Mesendoderm (in vitro differentiated cells): Measurements from ENCODE around the gene FBLN1.

Experiments used
- DNase-seq: peaks from one replicate; pipeline ENCODE4 v3.0.0; 2013
- H2AK5ac ChIP-seq: 2 replicates; pipeline ENCODE4 v1.6.1; 2013; ENCODE audit warnings: low read length, inconsistent platforms
- H2BK120ac ChIP-seq: 2 replicates; pipeline ENCODE4 v1.6.1; 2013; ENCODE audit warnings: low read depth, mild to moderate bottlenecking, low read length, moderate library complexity, mixed read lengths
- H2BK15ac ChIP-seq: replicated peaks from 2 replicates; pipeline ENCODE4 v1.6.1; 2013; ENCODE audit warnings: low read depth, mild to moderate bottlenecking, moderate library complexity
- H2BK5ac ChIP-seq: 2 replicates; pipeline ENCODE4 v1.6.1; 2013; ENCODE audit warnings: low read length, inconsistent platforms
- H3K18ac ChIP-seq: 2 replicates; pipeline ENCODE4 v1.6.1; 2013; ENCODE audit warnings: mild to moderate bottlenecking, low read length, mixed read lengths
- H3K23ac ChIP-seq: one replicate; pipeline ENCODE4 v1.6.1; 2013; ENCODE audit warnings: low read length
- H3K27ac ChIP-seq: 2 replicates; pipeline ENCODE4 v1.5.1; 2013; ENCODE audit warnings: low read depth, mild to moderate bottlenecking, inconsistent platforms, low read length, moderate library complexity
- H3K27me3 ChIP-seq: 2 replicates; pipeline ENCODE4 v1.6.1; 2013; ENCODE audit warnings: low read length, control low read depth, mild to moderate bottlenecking, inconsistent platforms; ENCODE audit not compliant: insufficient read depth, poor library complexity
- H3K36me3 ChIP-seq: 2 replicates; pipeline ENCODE4 v1.6.1; 2013; ENCODE audit warnings: low read length, inconsistent platforms; ENCODE audit not compliant: control insufficient read depth, insufficient read depth
- H3K4ac ChIP-seq: one replicate; pipeline ENCODE4 v1.6.1; 2013; ENCODE audit warnings: low read depth, mild to moderate bottlenecking, low read length, moderate library complexity
- H3K4me1 ChIP-seq: 2 replicates; pipeline ENCODE4 v1.6.1; 2013; ENCODE audit warnings: low read depth, low read length, inconsistent platforms; ENCODE audit not compliant: control insufficient read depth
- H3K4me2 ChIP-seq: 2 replicates; pipeline ENCODE4 v1.6.1; 2013; ENCODE audit warnings: low read length
- H3K4me3 ChIP-seq: 2 replicates; pipeline ENCODE4 v1.5.1; 2013; ENCODE audit warnings: mild to moderate bottlenecking, low read length
- H3K56ac ChIP-seq: one replicate; pipeline ENCODE4 v1.6.1; 2013; ENCODE audit warnings: low read length
- H3K79me1 ChIP-seq: 2 replicates; pipeline ENCODE4 v1.6.1; 2013; ENCODE audit warnings: low read length, inconsistent platforms
- H3K79me2 ChIP-seq: 2 replicates; pipeline ENCODE4 v1.6.1; 2013; ENCODE audit warnings: mild to moderate bottlenecking, low read length; ENCODE audit not compliant: control insufficient read depth, insufficient read depth
- H3K9ac ChIP-seq: 2 replicates; pipeline ENCODE4 v1.6.1; 2013; ENCODE audit warnings: low read length, inconsistent platforms
- H4K5ac ChIP-seq: one replicate; pipeline ENCODE4 v1.6.1; 2013; ENCODE audit warnings: low read length
- H4K8ac ChIP-seq: one replicate; pipeline ENCODE4 v1.6.1; 2013; ENCODE audit warnings: low read depth, mild to moderate bottlenecking, control low read depth, low read length, moderate library complexity
- WGBS: extraction: QIAGEN DNeasy Blood & Tissue Kit; methylation state at CpG from one replicate; pipeline ENCODE4 v1.1.7; 2013; ENCODE audit warnings: low lambda C conversion rate, missing lambda C conversion rate; ENCODE audit not compliant: insufficient coverage; ENCODE audit errors: extremely low coverage; 5-methylcytosine and 5-hydroxymethylcytosine counted together

The FBLN1 gene

GRCh38 chr22:45522462-45522861 lies 19.8 kb downstream of the FBLN1 start:
- Histone ChIP-seq H2AK5ac (no peak overlapping the region), H3K56ac (no peak overlapping the region), H2BK120ac (no peak overlapping the region), H4K8ac (no peak overlapping the region), H3K27ac (no peak overlapping the region), H3K4me3 (no peak overlapping the region), H3K79me1 (peaks cover 23% of the 10 kb centered on the region), H3K9ac (no peak overlapping the region), H3K23ac (no peak overlapping the region), H3K18ac (no peak overlapping the region), H2BK5ac (no peak overlapping the region), H4K5ac (no peak overlapping the region), H2BK15ac (no peak overlapping the region), H3K79me2 (peaks cover 1% of the 10 kb centered on the region), H3K4ac (no peak overlapping the region), H3K27me3 (no peaks in the 10 kb centered on the region), H3K36me3 (peaks cover 35% of the 10 kb centered on the region), H3K4me1 (no peaks in the 10 kb centered on the region), H3K4me2 (no peak overlapping the region)
- DNase-seq: no peak
- WGBS: no CpG with 5 or more reads among the region's 5 CpGs

- Histone ChIP-seq H4K8ac (no peak overlapping the region), H3K27ac (no peak overlapping the region), H3K23ac (no peak overlapping the region), H3K36me3 (peaks cover 37% of the 10 kb centered on the region), H3K79me2 (no peaks in the 10 kb centered on the region), H2AK5ac (no peak overlapping the region), H3K4me3 (no peak overlapping the region), H2BK5ac (no peak overlapping the region), H3K4me2 (no peak overlapping the region), H2BK120ac (no peak overlapping the region), H3K4ac (no peak overlapping the region), H3K27me3 (no peaks in the 10 kb centered on the region), H3K56ac (no peak overlapping the region), H2BK15ac (no peak overlapping the region), H3K18ac (no peak overlapping the region), H3K9ac (no peak overlapping the region), H3K79me1 (peaks cover 14% of the 10 kb centered on the region), H3K4me1 (no peaks in the 10 kb centered on the region), H4K5ac (no peak overlapping the region)
- WGBS: no CpG with 5 or more reads among the region's 6 CpGs
- DNase-seq: no peak
Measured at GRCh38 chr22:45524157-45524556, 21.5 kb downstream of the FBLN1 start.

DNA sequence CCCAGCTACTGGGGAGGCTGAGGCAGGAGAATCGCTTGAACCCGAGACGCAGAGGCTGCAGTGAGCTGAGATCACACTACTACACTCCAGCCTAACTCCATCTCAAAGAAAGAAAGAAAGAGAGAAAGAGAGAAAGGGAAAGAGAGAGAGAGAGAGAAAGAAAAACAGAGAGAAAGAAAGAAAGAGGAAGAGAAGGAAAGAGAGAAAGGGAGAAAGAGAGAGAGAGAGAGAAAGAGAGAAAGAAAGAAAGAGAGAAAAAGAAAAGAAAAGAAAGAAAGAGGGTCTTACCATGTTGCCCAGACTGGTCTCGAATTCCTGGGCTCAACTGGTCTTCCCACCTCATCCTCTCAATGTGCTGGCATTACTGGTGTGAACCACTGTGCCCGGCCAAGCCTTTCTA lies 22.3 kb downstream of the FBLN1 start:
- Histone ChIP-seq H3K4ac (no peak overlapping the region), H3K27me3 (no peaks in the 10 kb centered on the region), H2AK5ac (no peak overlapping the region), H3K23ac (no peak overlapping the region), H3K79me1 (peaks cover 14% of the 10 kb centered on the region), H2BK120ac (no peak overlapping the region), H3K4me1 (no peaks in the 10 kb centered on the region), H4K8ac (no peak overlapping the region), H3K79me2 (no peaks in the 10 kb centered on the region), H3K9ac (no peak overlapping the region), H2BK15ac (no peak overlapping the region), H3K56ac (no peak overlapping the region), H4K5ac (no peak overlapping the region), H3K18ac (no peak overlapping the region), H2BK5ac (no peak overlapping the region), H3K4me2 (no peak overlapping the region), H3K27ac (no peak overlapping the region), H3K4me3 (no peak overlapping the region), H3K36me3 (peaks cover 38% of the 10 kb centered on the region)
- no CpG with 5 or more reads among the region's 5 CpGs for WGBS
- no peak for DNase-seq

- peaks cover 40% of the 10 kb centered on the region for H3K36me3 ChIP-seq
- no peak overlapping the region for H3K27ac ChIP-seq
- H3K79me1 ChIP-seq: peaks cover 14% of the 10 kb centered on the region
Measured at GRCh38 chr22:45525480-45525879, 22.8 kb downstream of the FBLN1 start.

GRCh38 chr22:45526281-45526680 lies 23.6 kb downstream of the FBLN1 start:
- no peak for DNase-seq
- Histone ChIP-seq H3K4ac (no peak overlapping the region), H3K36me3 (peaks cover 41% of the 10 kb centered on the region)

More at GRCh38 chr22:45525480-45525879, 22.8 kb downstream of the FBLN1 start:
- no peak overlapping the region for H3K9ac ChIP-seq
- no peak for DNase-seq
- H2BK15ac ChIP-seq: no peak overlapping the region
- no peak overlapping the region for H3K56ac ChIP-seq
- H3K23ac ChIP-seq: no peak overlapping the region
- H4K5ac ChIP-seq: no peak overlapping the region
- no peak overlapping the region for H2AK5ac ChIP-seq
- H3K27me3 ChIP-seq: no peaks in the 10 kb centered on the region
- no peak overlapping the region for H3K4me3 ChIP-seq
- H3K79me2 ChIP-seq: no peaks in the 10 kb centered on the region
- H3K18ac ChIP-seq: no peak overlapping the region
- no CpG with 5 or more reads among the region's 15 CpGs for WGBS
- H2BK5ac ChIP-seq: no peak overlapping the region
- H4K8ac ChIP-seq: no peak overlapping the region
- no peak overlapping the region for H3K4me2 ChIP-seq
- no peak overlapping the region for H3K4ac ChIP-seq
- H2BK120ac ChIP-seq: no peak overlapping the region
- no peaks in the 10 kb centered on the region for H3K4me1 ChIP-seq

GRCh38 chr22:45526768-45527360 lies 24.2 kb downstream of the FBLN1 start:
- H3K18ac ChIP-seq: no peak overlapping the region
- no peak overlapping the region for H2AK5ac ChIP-seq
- H3K9ac ChIP-seq: no peak overlapping the region
- no CpG with 5 or more reads among the region's 10 CpGs for WGBS
- no peak overlapping the region for H3K4me3 ChIP-seq
- H3K79me1 ChIP-seq: peaks cover 10% of the 10 kb centered on the region
- H3K56ac ChIP-seq: no peak overlapping the region
- H3K4me1 ChIP-seq: no peaks in the 10 kb centered on the region
- no peak overlapping the region for H3K4ac ChIP-seq
- H4K5ac ChIP-seq: no peak overlapping the region
- peaks cover 43% of the 10 kb centered on the region for H3K36me3 ChIP-seq
- H2BK120ac ChIP-seq: no peak overlapping the region
- no peak overlapping the region for H3K4me2 ChIP-seq
- no peak overlapping the region for H2BK15ac ChIP-seq
- H3K23ac ChIP-seq: no peak overlapping the region
- no peaks in the 10 kb centered on the region for H3K79me2 ChIP-seq
- DNase-seq: no peak
- H3K27ac ChIP-seq: no peak overlapping the region
- H2BK5ac ChIP-seq: no peak overlapping the region
- H4K8ac ChIP-seq: no peak overlapping the region
- no peaks in the 10 kb centered on the region for H3K27me3 ChIP-seq

More at GRCh38 chr22:45526281-45526680, 23.6 kb downstream of the FBLN1 start:
- Histone ChIP-seq H4K5ac (no peak overlapping the region), H3K56ac (no peak overlapping the region), H3K27me3 (no peaks in the 10 kb centered on the region), H3K23ac (no peak overlapping the region), H2BK5ac (no peak overlapping the region), H2BK15ac (no peak overlapping the region), H3K79me1 (peaks cover 11% of the 10 kb centered on the region), H3K18ac (no peak overlapping the region), H3K4me3 (no peak overlapping the region), H3K27ac (no peak overlapping the region), H3K4me2 (no peak overlapping the region), H2AK5ac (no peak overlapping the region), H3K9ac (no peak overlapping the region), H4K8ac (no peak overlapping the region), H3K79me2 (no peaks in the 10 kb centered on the region), H3K4me1 (no peaks in the 10 kb centered on the region), H2BK120ac (no peak overlapping the region)
- no CpG with 5 or more reads among the region's 8 CpGs for WGBS
